ENCODE measurements around the gene GTSF1L.

- no peak for TF ChIP-seq CTCF (IDR thresholded peaks at IDR 0.05)
- no peak for TF ChIP-seq POLR2AphosphoS5 (IDR thresholded peaks at IDR 0.05)
Observed at GRCh38 chr20:43686820-43687219, 40.0 kb downstream of the GTSF1L start.

Data from transverse colon (tissue), 4 donors.